ENCODE measurements around the gene DYNLRB1.

DNA sequence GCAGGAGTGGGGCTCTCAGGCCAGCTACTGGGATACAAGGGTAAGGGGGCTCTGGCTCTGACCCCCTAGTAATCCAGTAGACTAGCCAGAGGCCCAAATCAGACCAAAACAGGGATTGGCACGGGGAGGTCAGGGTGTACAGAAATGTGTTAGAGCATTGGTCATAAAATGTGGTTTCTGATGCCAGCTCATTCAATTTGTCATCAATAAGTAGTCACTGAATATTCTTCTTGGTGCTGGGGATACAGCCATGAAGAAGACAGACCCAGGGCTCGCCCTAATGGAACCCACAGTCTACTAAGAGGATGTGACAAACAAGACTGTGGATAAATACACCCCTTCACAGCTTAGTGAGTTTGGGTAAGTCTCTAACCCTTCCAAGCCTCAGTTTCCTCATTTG lies 53.4 kb downstream of the DYNLRB1 start:
- TF ChIP-seq POLR2A (IDR thresholded peaks at IDR 0.05) (no peak), POLR2AphosphoS5 (IDR thresholded peaks at IDR 0.05) (no peak), EP300 (IDR thresholded peaks at IDR 0.05) (no peak)
- TF ChIP-seq, protein P1, sequence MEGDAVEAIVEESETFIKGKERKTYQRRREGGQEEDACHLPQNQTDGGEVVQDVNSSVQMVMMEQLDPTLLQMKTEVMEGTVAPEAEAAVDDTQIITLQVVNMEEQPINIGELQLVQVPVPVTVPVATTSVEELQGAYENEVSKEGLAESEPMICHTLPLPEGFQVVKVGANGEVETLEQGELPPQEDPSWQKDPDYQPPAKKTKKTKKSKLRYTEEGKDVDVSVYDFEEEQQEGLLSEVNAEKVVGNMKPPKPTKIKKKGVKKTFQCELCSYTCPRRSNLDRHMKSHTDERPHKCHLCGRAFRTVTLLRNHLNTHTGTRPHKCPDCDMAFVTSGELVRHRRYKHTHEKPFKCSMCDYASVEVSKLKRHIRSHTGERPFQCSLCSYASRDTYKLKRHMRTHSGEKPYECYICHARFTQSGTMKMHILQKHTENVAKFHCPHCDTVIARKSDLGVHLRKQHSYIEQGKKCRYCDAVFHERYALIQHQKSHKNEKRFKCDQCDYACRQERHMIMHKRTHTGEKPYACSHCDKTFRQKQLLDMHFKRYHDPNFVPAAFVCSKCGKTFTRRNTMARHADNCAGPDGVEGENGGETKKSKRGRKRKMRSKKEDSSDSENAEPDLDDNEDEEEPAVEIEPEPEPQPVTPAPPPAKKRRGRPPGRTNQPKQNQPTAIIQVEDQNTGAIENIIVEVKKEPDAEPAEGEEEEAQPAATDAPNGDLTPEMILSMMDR (IDR thresholded peaks at IDR 0.05): no peak
